DND-41 (cell line): ENCODE results near the gene SLX4IP.

ENCODE experiments used
- EZH2 ChIP-seq: IDR thresholded peaks from 3 replicates; pipeline ENCODE4 v1.6.1; 2012; ENCODE audit warnings: borderline replicate concordance, low read depth, mild to moderate bottlenecking, moderate library complexity, low read length, inconsistent platforms; ENCODE audit not compliant: severe bottlenecking
- TF ChIP-seq, protein P1 (sequence below): IDR thresholded peaks from 2 replicates; pipeline ENCODE4 v1.5.1; 2012; ENCODE audit warnings: borderline replicate concordance, low read length, moderate library complexity, mild to moderate bottlenecking; ENCODE audit not compliant: poor library complexity, severe bottlenecking; ENCODE audit errors: extremely low read depth

DNA sequence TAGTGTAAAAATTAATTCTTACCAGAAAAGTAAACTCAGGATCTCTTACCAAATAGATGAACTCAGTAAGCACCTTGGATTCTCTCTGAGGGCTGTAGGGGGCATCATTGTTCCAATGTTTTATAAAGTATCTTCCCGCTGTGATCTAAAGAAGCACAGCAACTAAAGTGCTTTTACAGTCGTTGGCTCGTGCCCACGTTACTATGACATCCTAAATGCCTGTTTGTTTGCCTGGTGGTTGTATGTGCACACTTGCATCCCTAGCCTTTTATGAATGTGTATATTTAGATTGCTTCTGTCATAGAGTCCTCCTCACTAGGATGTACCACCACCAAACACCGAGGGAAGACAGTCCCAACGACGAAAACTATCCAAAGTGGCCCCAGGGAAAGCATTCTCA is 34.5 kb downstream of the SLX4IP start:
- TF ChIP-seq, protein P1, sequence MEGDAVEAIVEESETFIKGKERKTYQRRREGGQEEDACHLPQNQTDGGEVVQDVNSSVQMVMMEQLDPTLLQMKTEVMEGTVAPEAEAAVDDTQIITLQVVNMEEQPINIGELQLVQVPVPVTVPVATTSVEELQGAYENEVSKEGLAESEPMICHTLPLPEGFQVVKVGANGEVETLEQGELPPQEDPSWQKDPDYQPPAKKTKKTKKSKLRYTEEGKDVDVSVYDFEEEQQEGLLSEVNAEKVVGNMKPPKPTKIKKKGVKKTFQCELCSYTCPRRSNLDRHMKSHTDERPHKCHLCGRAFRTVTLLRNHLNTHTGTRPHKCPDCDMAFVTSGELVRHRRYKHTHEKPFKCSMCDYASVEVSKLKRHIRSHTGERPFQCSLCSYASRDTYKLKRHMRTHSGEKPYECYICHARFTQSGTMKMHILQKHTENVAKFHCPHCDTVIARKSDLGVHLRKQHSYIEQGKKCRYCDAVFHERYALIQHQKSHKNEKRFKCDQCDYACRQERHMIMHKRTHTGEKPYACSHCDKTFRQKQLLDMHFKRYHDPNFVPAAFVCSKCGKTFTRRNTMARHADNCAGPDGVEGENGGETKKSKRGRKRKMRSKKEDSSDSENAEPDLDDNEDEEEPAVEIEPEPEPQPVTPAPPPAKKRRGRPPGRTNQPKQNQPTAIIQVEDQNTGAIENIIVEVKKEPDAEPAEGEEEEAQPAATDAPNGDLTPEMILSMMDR = peak; percentile 56
- TF ChIP-seq EZH2 = no peak
